ENCODE measurements around the gene STAT5B.

Gene STAT5B

GRCh38 chr17:42200706-42201457, 75.3 kb downstream of the STAT5B start:
- TF ChIP-seq TAF1 (IDR thresholded peaks at IDR 0.05; ENCODE audit: low read depth) (no peak), NFIC (IDR thresholded peaks at IDR 0.05) (no peak), USF1 (IDR thresholded peaks at IDR 0.05) (no peak), EP300 (IDR thresholded peaks at IDR 0.05; ENCODE audit: borderline replicate concordance) (no peak), EGR1 (IDR thresholded peaks at IDR 0.05) (no peak), TCF12 (IDR thresholded peaks at IDR 0.05; ENCODE audit: low read depth) (no peak), RAD21 (IDR thresholded peaks at IDR 0.05; ENCODE audit: low read depth) (no peak), CREB1 (IDR thresholded peaks at IDR 0.05; ENCODE audit: low read depth) (no peak), YY1 (IDR thresholded peaks at IDR 0.05; ENCODE audit: low read depth) (no peak), ZBTB7A (IDR thresholded peaks at IDR 0.05; ENCODE audit: low read depth) (no peak), FOXM1 (IDR thresholded peaks at IDR 0.05; ENCODE audit: borderline replicate concordance, low read depth) (no peak), MAX (IDR thresholded peaks at IDR 0.05) (no peak), REST (IDR thresholded peaks at IDR 0.05; ENCODE audit: low read depth) (no peak), TEAD4 (IDR thresholded peaks at IDR 0.05) (no peak), CEBPB (IDR thresholded peaks at IDR 0.05) (no peak)

- TF ChIP-seq TCF12 (IDR thresholded peaks at IDR 0.05; ENCODE audit: low read depth) (no peak), USF1 (IDR thresholded peaks at IDR 0.05) (no peak), MAX (IDR thresholded peaks at IDR 0.05) (no peak), TAF1 (IDR thresholded peaks at IDR 0.05; ENCODE audit: low read depth) (no peak), NFIC (IDR thresholded peaks at IDR 0.05) (no peak), CEBPB (IDR thresholded peaks at IDR 0.05) (no peak), TEAD4 (IDR thresholded peaks at IDR 0.05) (no peak), REST (IDR thresholded peaks at IDR 0.05; ENCODE audit: low read depth) (no peak), EP300 (IDR thresholded peaks at IDR 0.05; ENCODE audit: borderline replicate concordance) (no peak), ZBTB7A (IDR thresholded peaks at IDR 0.05; ENCODE audit: low read depth) (no peak), YY1 (IDR thresholded peaks at IDR 0.05; ENCODE audit: low read depth) (no peak), EGR1 (IDR thresholded peaks at IDR 0.05) (no peak), RAD21 (IDR thresholded peaks at IDR 0.05; ENCODE audit: low read depth) (no peak), CREB1 (IDR thresholded peaks at IDR 0.05; ENCODE audit: low read depth) (no peak), FOXM1 (IDR thresholded peaks at IDR 0.05; ENCODE audit: borderline replicate concordance, low read depth) (no peak)
Observed at GRCh38 chr17:42199416-42200011, 76.7 kb downstream of the STAT5B start.

GRCh38 chr17:42198897-42199296, 77.3 kb downstream of the STAT5B start:
- TF ChIP-seq MAX (IDR thresholded peaks at IDR 0.05) (no peak), CREB1 (IDR thresholded peaks at IDR 0.05; ENCODE audit: low read depth) (no peak), ZBTB7A (IDR thresholded peaks at IDR 0.05; ENCODE audit: low read depth) (no peak), USF1 (IDR thresholded peaks at IDR 0.05) (no peak), EGR1 (IDR thresholded peaks at IDR 0.05) (no peak), FOXM1 (IDR thresholded peaks at IDR 0.05; ENCODE audit: borderline replicate concordance, low read depth) (no peak), TAF1 (IDR thresholded peaks at IDR 0.05; ENCODE audit: low read depth) (no peak), NFIC (IDR thresholded peaks at IDR 0.05) (no peak), YY1 (IDR thresholded peaks at IDR 0.05; ENCODE audit: low read depth) (no peak), EP300 (IDR thresholded peaks at IDR 0.05; ENCODE audit: borderline replicate concordance) (no peak), RAD21 (IDR thresholded peaks at IDR 0.05; ENCODE audit: low read depth) (no peak), REST (IDR thresholded peaks at IDR 0.05; ENCODE audit: low read depth) (no peak), TEAD4 (IDR thresholded peaks at IDR 0.05) (no peak), TCF12 (IDR thresholded peaks at IDR 0.05; ENCODE audit: low read depth) (no peak), CEBPB (IDR thresholded peaks at IDR 0.05) (no peak)

Data from Ishikawa (cell line).